ENCODE results near the gene ORM1. TPM values are rescaled to one million over a fixed set of nuclear protein-coding genes. Genes with fewer than 3 reads are reported as not detected.
"Not testable (repeated sequence)": the region's sequence is repeated elsewhere in the genome, so short reads cannot be mapped to it uniquely, and the experiment has no call there.

ORM1 gene
- total RNA-seq, 5 donors from 2014 or later (not counting 1 experiment from before 2014, with no cell fraction given): 4.2 to 8.3 (median 6.2) TPM; not detected in 2

DNA sequence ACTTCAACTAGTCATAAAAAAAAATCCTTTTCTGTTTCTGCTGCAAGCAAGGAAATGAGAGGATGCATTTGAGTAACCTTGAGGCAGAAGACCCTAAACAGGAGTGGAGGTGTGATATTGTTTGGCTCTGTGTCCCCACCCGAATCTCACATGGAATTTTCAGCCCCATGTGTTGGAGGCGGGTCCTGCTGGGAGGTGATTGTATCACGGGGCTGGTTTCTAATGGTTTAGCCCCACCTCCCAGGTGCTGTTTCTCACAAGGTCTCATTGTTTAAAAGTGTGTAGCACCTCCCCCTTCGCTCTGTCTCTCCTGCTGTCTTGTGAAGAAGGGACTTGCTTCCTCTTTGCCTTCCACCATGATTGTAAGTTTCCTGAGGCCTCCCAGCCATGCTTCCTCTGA is 10.8 kb downstream of the ORM1 start:
- H3K4me1 ChIP-seq (ENCODE audit: control insufficient read depth in 1 of 2, extremely low read depth in 1 of 2, insufficient read depth in 2 of 2, low read length in 2 of 2): peaks cover 0 to 17% of the 10 kb centered on the region in 2 experiments
- H3K4me3 ChIP-seq (ENCODE audit: control insufficient read depth in 1 of 2, extremely low read depth in 1 of 2, low read length in 1 of 2); H3K27ac ChIP-seq (ENCODE audit: low read length); DNase-seq; POLR2A ChIA-PET; H3K9me3 Mint-ChIP-seq; H3K9me3 ChIP-seq; H3K27me3 ChIP-seq (replicated peaks in 1 of 2; ENCODE audit: control insufficient read depth in 2 of 2, extremely low read depth in 1 of 2, insufficient read depth in 2 of 2, low read length in 1 of 2); H3K4me3 Mint-ChIP-seq; H3K27ac Mint-ChIP-seq; ATAC-seq (replicated peaks in 1 of 4); H3K27me3 Mint-ChIP-seq; CTCF ChIA-PET: not testable (repeated sequence)
- peaks cover 9 to 40% of the 10 kb centered on the region in 2 donors for H3K36me3 ChIP-seq (ENCODE audit: control insufficient read depth in 2 of 2, extremely low read depth in 1 of 2, insufficient read depth in 1 of 2, low read length in 1 of 2)
- peaks cover 12 to 26% (median 18%) of the 10 kb centered on the region in 3 donors for H3K4me1 Mint-ChIP-seq
- H3K36me3 Mint-ChIP-seq: peaks cover 24% of the 10 kb centered on the region
- WGBS (ENCODE audit: insufficient coverage): no CpG with 5 or more reads among the region's 4 CpGs

- Mint-ChIP-seq H3K4me3 (no peak overlapping the region), H3K9me3 (no peaks in the 10 kb centered on the region), H3K27me3 (no peaks in the 10 kb centered on the region), H3K27ac (no peak overlapping the region), H3K4me1 (peaks cover 12 to 26% (median 18%) of the 10 kb centered on the region in 3 donors), H3K36me3 (peaks cover 30% of the 10 kb centered on the region)
- WGBS (ENCODE audit: insufficient coverage): 89% methylated on average over 8 of the region's 9 CpGs
- no peak for DNase-seq
- ChIA-PET POLR2A (no interaction called here), CTCF (no interaction called here)
- no peak overlapping the region for H3K4me3 ChIP-seq (ENCODE audit: control insufficient read depth in 1 of 2, extremely low read depth in 1 of 2, low read length in 1 of 2)
- H3K27ac ChIP-seq (ENCODE audit: low read length): no peak overlapping the region
- H3K27me3 ChIP-seq (replicated peaks in 1 of 2; ENCODE audit: control insufficient read depth in 2 of 2, extremely low read depth in 1 of 2, insufficient read depth in 2 of 2, low read length in 1 of 2): no peaks in the 10 kb centered on the region
- H3K9me3 ChIP-seq: no peaks in the 10 kb centered on the region
- no peak for ATAC-seq (replicated peaks in 1 of 4)
- H3K36me3 ChIP-seq (ENCODE audit: control insufficient read depth in 2 of 2, extremely low read depth in 1 of 2, insufficient read depth in 1 of 2, low read length in 1 of 2): peaks cover 16 to 48% of the 10 kb centered on the region in 2 donors
- peaks cover 0 to 21% of the 10 kb centered on the region in 2 experiments for H3K4me1 ChIP-seq (ENCODE audit: control insufficient read depth in 1 of 2, extremely low read depth in 1 of 2, insufficient read depth in 2 of 2, low read length in 2 of 2)
Measured at GRCh38 chr9:114334490-114334889, 11.6 kb downstream of the ORM1 start.

DNA sequence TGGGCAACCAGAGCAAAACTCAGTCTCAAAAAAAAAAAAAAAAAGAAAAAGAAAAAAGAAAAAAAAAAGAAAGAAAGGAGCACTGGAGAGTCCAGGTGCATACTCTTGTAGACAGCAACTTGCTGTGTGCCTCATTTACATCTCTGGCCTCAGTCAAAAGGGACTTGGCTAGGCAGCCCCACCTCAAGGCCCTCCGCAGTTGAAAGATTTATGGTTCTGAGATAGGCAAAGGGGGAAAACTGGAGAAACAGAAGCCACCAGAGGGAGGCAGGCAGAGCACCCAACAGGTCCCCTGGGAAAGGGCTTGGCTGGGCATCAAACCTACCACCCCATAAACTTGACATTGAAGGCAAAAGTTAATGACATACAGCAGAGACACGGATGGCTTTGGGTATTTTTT is 12.8 kb downstream of the ORM1 start:
- Mint-ChIP-seq H3K4me1 (peaks cover 10 to 26% (median 23%) of the 10 kb centered on the region in 3 donors), H3K9me3 (no peaks in the 10 kb centered on the region), H3K36me3 (peaks cover 37% of the 10 kb centered on the region), H3K27ac (no peak overlapping the region), H3K4me3 (no peak overlapping the region), H3K27me3 (no peaks in the 10 kb centered on the region)
- Histone ChIP-seq H3K4me1 (ENCODE audit: control insufficient read depth in 1 of 2, extremely low read depth in 1 of 2, insufficient read depth in 2 of 2, low read length in 2 of 2) (peaks cover 0 to 22% of the 10 kb centered on the region in 2 experiments), H3K27me3 (replicated peaks in 1 of 2; ENCODE audit: control insufficient read depth in 2 of 2, extremely low read depth in 1 of 2, insufficient read depth in 2 of 2, low read length in 1 of 2) (no peaks in the 10 kb centered on the region), H3K4me3 (ENCODE audit: control insufficient read depth in 1 of 2, extremely low read depth in 1 of 2, low read length in 1 of 2) (no peak overlapping the region), H3K27ac (ENCODE audit: low read length) (no peak overlapping the region), H3K9me3 (no peaks in the 10 kb centered on the region), H3K36me3 (ENCODE audit: control insufficient read depth in 2 of 2, extremely low read depth in 1 of 2, insufficient read depth in 1 of 2, low read length in 1 of 2) (peaks cover 26 to 60% of the 10 kb centered on the region in 2 donors)
- POLR2A ChIA-PET: interaction anchor here in 1 of 2 donors (0.7 kb wide), 1 partner anchor 885 kb away, joined by 7 read pairs; no protein-coding TSS in a partner anchor
- ATAC-seq (replicated peaks in 1 of 4) (no peak), DNase-seq (no peak)
- no CpG with 5 or more reads among the region's 2 CpGs for WGBS (ENCODE audit: insufficient coverage)
- CTCF ChIA-PET: no interaction called here

DNA sequence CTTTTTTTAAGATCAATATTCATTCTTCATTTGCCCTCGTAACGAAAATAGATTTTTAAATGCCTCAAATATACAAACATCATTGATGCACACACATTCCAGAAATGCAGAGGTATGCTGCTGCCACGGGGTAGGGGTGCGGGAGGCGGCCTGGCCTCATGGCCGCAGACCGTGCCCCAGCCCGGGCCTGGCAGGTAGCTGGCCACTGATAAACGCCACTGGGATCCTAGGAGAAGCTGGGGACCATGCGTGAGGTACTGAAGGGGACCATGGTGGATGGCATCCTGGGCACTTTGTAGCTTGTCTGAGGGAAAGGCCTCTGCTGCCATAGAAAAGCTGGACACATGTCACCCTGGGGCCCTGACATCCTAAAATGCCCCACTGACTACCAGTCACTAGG is 13.3 kb downstream of the ORM1 start:
- H3K36me3 ChIP-seq (ENCODE audit: control insufficient read depth in 2 of 2, extremely low read depth in 1 of 2, insufficient read depth in 1 of 2, low read length in 1 of 2): peaks cover 30 to 65% of the 10 kb centered on the region in 2 donors
- 82% methylated on average over 7 of the region's 10 CpGs for WGBS (ENCODE audit: insufficient coverage)
- no peak overlapping the region for H3K4me3 ChIP-seq (ENCODE audit: control insufficient read depth in 1 of 2, extremely low read depth in 1 of 2, low read length in 1 of 2)
- peaks cover 0 to 19% of the 10 kb centered on the region in 2 experiments for H3K4me1 ChIP-seq (ENCODE audit: control insufficient read depth in 1 of 2, extremely low read depth in 1 of 2, insufficient read depth in 2 of 2, low read length in 2 of 2)
- ChIA-PET POLR2A (no interaction called here), CTCF (no interaction called here)
- no peaks in the 10 kb centered on the region for H3K27me3 ChIP-seq (replicated peaks in 1 of 2; ENCODE audit: control insufficient read depth in 2 of 2, extremely low read depth in 1 of 2, insufficient read depth in 2 of 2, low read length in 1 of 2)
- Mint-ChIP-seq H3K4me1 (peaks cover 7 to 22% (median 19%) of the 10 kb centered on the region in 3 donors), H3K9me3 (no peaks in the 10 kb centered on the region), H3K27me3 (no peaks in the 10 kb centered on the region), H3K4me3 (no peak overlapping the region), H3K27ac (no peak overlapping the region), H3K36me3 (peaks cover 39% of the 10 kb centered on the region)
- ATAC-seq (replicated peaks in 1 of 4) (no peak), DNase-seq (no peak)
- H3K9me3 ChIP-seq: no peaks in the 10 kb centered on the region
- no peak overlapping the region for H3K27ac ChIP-seq (ENCODE audit: low read length)

GRCh38 chr9:114336699-114337395 is 13.9 kb downstream of the ORM1 start:
- Mint-ChIP-seq H3K9me3 (no peaks in the 10 kb centered on the region), H3K4me3 (no peak overlapping the region), H3K36me3 (peaks cover 46% of the 10 kb centered on the region), H3K4me1 (peaks cover 13 to 19% (median 19%) of the 10 kb centered on the region in 3 donors), H3K27ac (peak overlapping the region in 1 of 2 donors; percentile 23), H3K27me3 (no peaks in the 10 kb centered on the region)
- DNase-seq: no peak
- H3K4me3 ChIP-seq (ENCODE audit: control insufficient read depth in 1 of 2, extremely low read depth in 1 of 2, low read length in 1 of 2): no peak overlapping the region
- no peak overlapping the region for H3K27ac ChIP-seq (ENCODE audit: low read length)
- no peak for ATAC-seq (replicated peaks in 1 of 4)
- H3K9me3 ChIP-seq: no peaks in the 10 kb centered on the region
- WGBS (ENCODE audit: insufficient coverage): 95% methylated on average over 17 of the region's 23 CpGs
- POLR2A ChIA-PET: no interaction called here
- H3K36me3 ChIP-seq (ENCODE audit: control insufficient read depth in 2 of 2, extremely low read depth in 1 of 2, insufficient read depth in 1 of 2, low read length in 1 of 2): peaks cover 35 to 72% of the 10 kb centered on the region in 2 donors
- H3K27me3 ChIP-seq (replicated peaks in 1 of 2; ENCODE audit: control insufficient read depth in 2 of 2, extremely low read depth in 1 of 2, insufficient read depth in 2 of 2, low read length in 1 of 2): no peaks in the 10 kb centered on the region
- CTCF ChIA-PET: no interaction called here
- H3K4me1 ChIP-seq (ENCODE audit: control insufficient read depth in 1 of 2, extremely low read depth in 1 of 2, insufficient read depth in 2 of 2, low read length in 2 of 2): peaks cover 0 to 13% of the 10 kb centered on the region in 2 experiments

DNA sequence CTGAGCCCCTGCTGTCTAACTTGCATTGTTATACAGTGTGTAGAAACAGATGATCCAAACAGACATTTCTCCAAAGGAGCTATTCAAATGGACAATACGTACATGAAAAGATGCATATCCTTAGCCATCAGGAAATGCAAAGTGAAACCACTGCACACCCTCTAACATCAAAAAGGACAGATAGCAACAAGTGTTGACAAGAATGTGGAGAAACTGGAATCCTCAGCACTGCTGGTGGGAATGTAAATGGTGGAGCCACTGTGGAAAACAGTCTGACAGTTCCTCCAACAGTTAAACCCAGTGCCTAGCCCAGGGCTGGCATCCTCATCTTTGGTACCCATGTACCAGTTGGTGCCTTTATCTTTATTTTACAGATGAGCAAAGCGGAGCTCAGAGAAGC is 15.3 kb downstream of the ORM1 start:
- 100% methylated on average over 1 of the region's 2 CpGs for WGBS (ENCODE audit: insufficient coverage)
- no peaks in the 10 kb centered on the region for H3K9me3 Mint-ChIP-seq
- ChIA-PET POLR2A (interaction anchor here in 1 of 2 donors (0.7 kb wide), 1 partner anchor 268 kb away, joined by 3 read pairs; no protein-coding TSS in a partner anchor), CTCF (interaction anchor here in 1 of 2 donors (0.6 to 1.1 kb wide), 2 partner anchors 47 to 68 kb away, joined by 3 to 4 read pairs; no protein-coding TSS in a partner anchor)
- Histone ChIP-seq H3K4me3 (ENCODE audit: control insufficient read depth in 1 of 2, extremely low read depth in 1 of 2, low read length in 1 of 2) (no peak overlapping the region), H3K9me3 (no peaks in the 10 kb centered on the region), H3K27me3 (replicated peaks in 1 of 2; ENCODE audit: control insufficient read depth in 2 of 2, extremely low read depth in 1 of 2, insufficient read depth in 2 of 2, low read length in 1 of 2) (no peaks in the 10 kb centered on the region), H3K36me3 (ENCODE audit: control insufficient read depth in 2 of 2, extremely low read depth in 1 of 2, insufficient read depth in 1 of 2, low read length in 1 of 2) (peaks cover 35 to 85% of the 10 kb centered on the region in 2 donors), H3K4me1 (ENCODE audit: control insufficient read depth in 1 of 2, extremely low read depth in 1 of 2, insufficient read depth in 2 of 2, low read length in 2 of 2) (peaks cover 0 to 13% of the 10 kb centered on the region in 2 experiments), H3K27ac (ENCODE audit: low read length) (no peak overlapping the region)
- H3K4me1 Mint-ChIP-seq: peaks cover 15 to 19% (median 16%) of the 10 kb centered on the region in 3 donors
- H3K4me3 Mint-ChIP-seq: no peak overlapping the region
- ATAC-seq (replicated peaks in 1 of 4): no peak
- H3K27me3 Mint-ChIP-seq: no peaks in the 10 kb centered on the region
- H3K27ac Mint-ChIP-seq: peak overlapping the region; percentile 29 to 49
- peaks cover 56% of the 10 kb centered on the region for H3K36me3 Mint-ChIP-seq
- no peak for DNase-seq

Data from T-cell (primary cell).